Pons (tissue), 1 donor: ENCODE results near the gene ISCA1.

ENCODE experiments used
- DNase-seq: peaks from one replicate; pipeline ENCODE4 v3.0.0-alpha.2; 2016; ENCODE audit warnings: low spot score

The ISCA1 gene

DNA sequence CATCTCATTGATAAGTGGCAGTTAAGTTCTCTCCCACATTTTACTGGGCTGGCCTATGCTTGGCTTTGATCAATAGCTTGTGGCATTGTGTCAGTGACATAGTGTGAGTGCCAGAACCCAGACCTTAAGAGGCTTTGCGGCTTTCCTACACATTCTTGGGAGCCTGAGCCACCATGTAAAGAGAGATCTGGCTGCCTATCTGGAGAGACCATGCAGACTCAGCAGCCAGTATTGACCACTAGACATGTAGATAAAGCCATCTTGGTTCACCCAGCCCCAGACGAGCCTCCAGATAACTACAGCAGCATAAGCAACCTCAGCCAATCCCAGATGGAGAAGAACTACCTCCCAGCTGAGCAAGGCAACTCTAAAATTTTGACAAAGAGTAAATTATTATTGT is 51.5 kb downstream of the ISCA1 start:
- no peak for DNase-seq

DNA sequence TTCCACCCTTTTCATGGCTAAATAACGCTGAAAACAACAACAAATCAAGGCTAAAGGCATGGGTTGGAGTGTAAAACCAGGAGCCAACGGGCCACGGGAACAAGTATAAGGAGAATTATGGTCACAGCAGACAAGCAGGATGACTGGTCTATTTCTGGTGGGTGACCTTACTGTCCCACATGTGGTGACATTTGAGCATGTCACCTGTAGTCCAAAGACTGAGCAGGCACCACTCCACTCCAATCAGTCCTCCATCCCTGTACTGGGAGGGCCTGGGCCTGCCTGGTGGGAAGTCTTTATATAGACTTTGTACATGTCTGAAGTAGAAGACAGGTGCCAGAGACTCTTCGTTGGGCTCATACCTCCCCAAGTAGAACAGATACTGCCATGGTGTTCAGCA is 59.7 kb downstream of the ISCA1 start:
- DNase-seq: no peak

DNA sequence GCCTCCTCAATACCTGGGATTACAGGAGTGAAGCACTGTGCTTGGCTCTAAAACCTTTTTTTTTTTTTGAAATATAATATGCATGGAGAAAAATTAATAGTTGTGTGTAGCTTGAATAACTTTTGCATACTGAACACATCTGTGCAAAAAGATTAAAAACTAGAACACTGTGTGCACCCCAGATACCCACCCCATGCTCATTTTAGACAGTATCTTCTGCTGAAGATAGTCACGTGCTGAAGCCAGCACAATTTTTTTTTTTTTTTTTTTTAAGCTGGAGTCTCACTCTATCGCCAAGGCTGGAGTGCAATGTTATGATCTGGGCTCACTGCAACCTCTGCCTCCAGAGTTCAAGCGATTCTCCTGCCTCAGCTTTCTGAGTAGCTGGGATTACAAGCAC is 62.7 kb downstream of the ISCA1 start:
- no peak for DNase-seq

DNA sequence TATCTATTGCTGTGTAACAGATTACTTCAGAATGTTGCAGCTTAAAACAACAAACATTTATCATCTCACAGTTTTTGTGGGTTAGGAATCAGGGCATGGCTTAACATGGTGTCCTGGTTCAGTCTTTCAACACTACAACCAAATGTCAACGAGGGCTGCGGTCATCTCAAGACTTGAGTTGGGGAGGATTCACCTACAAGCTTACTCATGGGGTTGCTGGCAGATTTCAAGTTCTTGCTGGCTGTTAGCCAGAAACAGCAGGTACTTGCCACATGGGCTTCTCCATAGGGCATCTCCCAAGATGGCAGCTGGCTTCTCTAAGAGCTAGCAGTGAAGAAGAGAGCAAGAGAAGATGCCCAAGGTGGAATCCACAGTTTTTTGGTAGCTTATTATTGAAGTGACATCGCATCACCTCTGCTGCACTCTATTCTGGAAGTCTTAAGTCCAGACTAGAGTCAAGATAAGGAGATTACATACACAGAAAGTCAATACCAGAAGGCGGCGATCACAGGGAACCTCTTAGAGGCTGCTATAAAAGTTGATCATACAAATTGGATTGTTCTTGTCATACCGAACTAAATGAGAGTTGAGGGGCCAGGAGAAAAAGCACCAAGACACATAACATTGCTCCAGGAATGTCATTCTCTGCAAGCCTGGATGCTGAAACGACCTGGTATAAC is 65.1 kb downstream of the ISCA1 start:
- no peak for DNase-seq
